Lower lobe of right lung (tissue), 2 donors: ENCODE results near the gene PRR15L. TPM values are rescaled to one million over a fixed set of nuclear protein-coding genes. Genes with fewer than 3 reads are reported as not detected.

Source experiments
- ATAC-seq, 2 donors: fragments of 200-7000 bp; cut with Tn5 transposase; one replicate each; pipeline ENCODE4 v1.9.1; 2020 to 2022; ENCODE audit warnings: mild to moderate bottlenecking in 2 of 2, moderate library complexity in 2 of 2
- DNase-seq: peaks from one replicate; pipeline ENCODE4 v3.0.0-alpha.2; 2020
- H3K27ac ChIP-seq: fragments of 200-600 bp; one replicate; pipeline ENCODE4 v1.8.0; 2022
- H3K27me3 ChIP-seq: fragments of 200-600 bp; one replicate; pipeline ENCODE4 v1.8.0; 2022; ENCODE audit warnings: low read depth
- H3K36me3 ChIP-seq: fragments of 200-600 bp; one replicate; pipeline ENCODE4 v1.8.0; 2022; ENCODE audit warnings: mild to moderate bottlenecking
- H3K4me1 ChIP-seq: fragments of 200-600 bp; one replicate; pipeline ENCODE4 v1.8.0; 2022
- H3K4me3 ChIP-seq: fragments of 200-600 bp; one replicate; pipeline ENCODE4 v1.8.0; 2022; ENCODE audit warnings: mild to moderate bottlenecking
- H3K9me3 ChIP-seq: fragments of 200-600 bp; one replicate; pipeline ENCODE4 v1.8.0; 2022
- intact Hi-C: fragments of 100-400 bp; cut with DNase I; formaldehyde crosslinking; loops from one replicate; pipeline ENCODE4 v1.11.0; 2022
- total RNA-seq: library from RNA; stranded (reverse); fragmentation: NEBNext Ultra II Directional; extraction: Animal tissue kit (Norgen Biotek cat#: 25700); gene quantifications from one replicate; pipeline ENCODE4 v1.2.1, GENCODE V29; 2021
- TF ChIP-seq, protein P1 (sequence below): fragments of 200-600 bp; IDR thresholded peaks from one replicate; pipeline ENCODE4 v1.8.0; 2022; ENCODE audit warnings: antibody characterized with exemption, mild to moderate bottlenecking
- donor health status: DM: no; HTN: yes; CAD: no; lungs with severe emphysema.

Gene PRR15L
- total RNA-seq, 1 donor from 2014 or later, result 48.1 TPM

DNA sequence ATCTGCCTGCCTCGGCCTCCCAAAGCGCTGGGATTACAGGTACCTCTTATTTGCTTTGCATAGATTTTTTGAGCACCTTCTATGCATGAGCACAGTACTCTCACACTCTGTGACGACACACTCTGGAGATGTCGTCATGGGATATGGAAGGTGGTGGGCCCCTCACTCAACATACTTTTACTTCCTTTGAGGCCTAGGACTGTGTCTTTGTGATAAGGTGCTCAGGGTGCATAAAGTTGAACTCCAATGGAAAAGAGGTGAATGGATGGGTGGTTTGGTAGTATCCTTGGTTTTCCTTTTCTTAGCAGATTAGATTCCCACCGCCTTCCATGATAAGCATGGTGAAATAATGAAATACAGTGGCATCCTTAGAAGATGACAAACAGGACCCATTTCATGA lies 7.2 kb upstream of the PRR15L start:
- Histone ChIP-seq H3K27ac (no peak overlapping the region), H3K36me3 (no peaks in the 10 kb centered on the region), H3K27me3 (no peaks in the 10 kb centered on the region), H3K4me1 (peaks cover 6% of the 10 kb centered on the region), H3K4me3 (no peak overlapping the region), H3K9me3 (no peaks in the 10 kb centered on the region)
- intact Hi-C loops, result no loop called here
- ATAC-seq (no peak), DNase-seq (no peak)
- TF ChIP-seq, protein P1, sequence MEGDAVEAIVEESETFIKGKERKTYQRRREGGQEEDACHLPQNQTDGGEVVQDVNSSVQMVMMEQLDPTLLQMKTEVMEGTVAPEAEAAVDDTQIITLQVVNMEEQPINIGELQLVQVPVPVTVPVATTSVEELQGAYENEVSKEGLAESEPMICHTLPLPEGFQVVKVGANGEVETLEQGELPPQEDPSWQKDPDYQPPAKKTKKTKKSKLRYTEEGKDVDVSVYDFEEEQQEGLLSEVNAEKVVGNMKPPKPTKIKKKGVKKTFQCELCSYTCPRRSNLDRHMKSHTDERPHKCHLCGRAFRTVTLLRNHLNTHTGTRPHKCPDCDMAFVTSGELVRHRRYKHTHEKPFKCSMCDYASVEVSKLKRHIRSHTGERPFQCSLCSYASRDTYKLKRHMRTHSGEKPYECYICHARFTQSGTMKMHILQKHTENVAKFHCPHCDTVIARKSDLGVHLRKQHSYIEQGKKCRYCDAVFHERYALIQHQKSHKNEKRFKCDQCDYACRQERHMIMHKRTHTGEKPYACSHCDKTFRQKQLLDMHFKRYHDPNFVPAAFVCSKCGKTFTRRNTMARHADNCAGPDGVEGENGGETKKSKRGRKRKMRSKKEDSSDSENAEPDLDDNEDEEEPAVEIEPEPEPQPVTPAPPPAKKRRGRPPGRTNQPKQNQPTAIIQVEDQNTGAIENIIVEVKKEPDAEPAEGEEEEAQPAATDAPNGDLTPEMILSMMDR, result no peak

DNA sequence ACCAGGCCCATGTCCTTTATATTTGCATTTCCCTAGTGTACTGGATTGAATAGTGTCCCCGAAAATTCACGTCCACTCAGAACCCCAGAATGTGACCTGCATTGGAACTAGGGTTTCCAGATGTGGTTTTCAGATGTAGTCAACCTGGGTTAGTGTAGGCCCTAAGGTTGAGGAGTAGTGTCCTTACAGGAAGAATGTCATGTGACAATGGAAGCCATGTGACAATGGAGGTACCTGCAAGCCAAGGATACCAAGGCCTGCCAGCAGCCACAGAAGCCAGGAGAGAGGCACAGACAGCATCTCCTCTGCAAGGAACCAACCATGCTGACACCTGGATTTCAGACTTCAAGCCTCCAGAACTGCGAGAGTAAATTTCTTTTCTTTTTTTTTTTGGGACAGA lies 5.2 kb upstream of the PRR15L start:
- TF ChIP-seq, protein P1, result no peak
- ATAC-seq (no peak), DNase-seq (no peak)
- Histone ChIP-seq H3K9me3 (no peaks in the 10 kb centered on the region), H3K4me3 (no peak overlapping the region), H3K27ac (no peak overlapping the region), H3K36me3 (no peaks in the 10 kb centered on the region), H3K4me1 (peaks cover 6% of the 10 kb centered on the region), H3K27me3 (no peaks in the 10 kb centered on the region)
- intact Hi-C loops, result no loop called here

- ATAC-seq, result no peak
- Histone ChIP-seq H3K4me1 (peaks cover 5% of the 10 kb centered on the region), H3K36me3 (no peaks in the 10 kb centered on the region), H3K27ac (no peak overlapping the region), H3K9me3 (no peaks in the 10 kb centered on the region), H3K4me3 (no peak overlapping the region), H3K27me3 (no peaks in the 10 kb centered on the region)
- TF ChIP-seq, protein P1, result no peak
- DNase-seq, result no peak
- intact Hi-C loops, result no loop called here
Observed at GRCh38 chr17:47961406-47961805, 3.7 kb upstream of the PRR15L start.

- H3K4me3 ChIP-seq, result no peak overlapping the region
- H3K9me3 ChIP-seq, result no peaks in the 10 kb centered on the region
- TF ChIP-seq, protein P1, result no peak
- H3K27me3 ChIP-seq, result no peaks in the 10 kb centered on the region
- ATAC-seq, result no peak
- no peaks in the 10 kb centered on the region for H3K4me1 ChIP-seq
- no peaks in the 10 kb centered on the region for H3K36me3 ChIP-seq
- no peak for DNase-seq
- H3K27ac ChIP-seq, result no peak overlapping the region
- intact Hi-C loops, result no loop called here
Observed at GRCh38 chr17:47959825-47960655, 2.4 kb upstream of the PRR15L start.

DNA sequence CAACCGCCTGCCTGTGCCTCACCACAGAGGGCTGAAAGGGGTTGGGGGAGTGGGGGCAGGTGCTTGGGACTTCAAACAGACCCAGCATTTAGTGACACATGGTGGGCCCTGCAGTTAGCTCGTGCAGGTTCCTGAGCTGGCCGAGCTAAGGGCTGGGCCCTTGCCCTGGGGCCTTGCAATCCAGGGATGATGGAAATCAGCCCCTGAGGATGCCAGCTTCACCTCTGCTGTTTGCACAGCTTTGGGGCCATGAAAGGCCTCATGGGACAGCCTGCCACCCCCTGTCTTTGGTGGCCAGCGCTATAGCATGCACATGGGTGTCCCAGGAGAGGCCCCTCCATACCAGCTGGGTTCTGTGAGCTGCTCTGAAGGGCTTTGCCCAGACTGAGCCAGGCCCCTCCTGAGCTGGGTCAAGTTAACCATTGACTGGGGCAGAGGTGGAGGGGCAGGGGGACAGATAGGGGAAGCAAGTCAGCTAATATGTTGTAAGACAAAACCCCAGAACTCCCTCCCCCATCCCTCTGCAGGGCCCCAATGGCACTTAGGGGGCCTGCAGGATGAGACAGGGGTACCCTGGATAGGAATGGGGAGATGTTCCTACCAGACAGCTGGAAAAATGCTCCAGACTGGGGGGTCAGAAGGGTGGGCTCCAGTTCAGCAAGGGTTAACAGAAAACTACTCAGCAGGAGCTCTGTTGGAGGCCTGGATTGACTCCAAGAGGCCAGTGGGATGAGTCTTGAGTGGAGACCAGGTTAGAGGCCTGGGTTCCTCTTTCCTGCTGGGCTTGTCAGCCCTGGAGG lies 692 bp downstream of the PRR15L start:
- peak; percentile 9 to 21 for ATAC-seq
- peak overlapping the region; percentile 85 for H3K27ac ChIP-seq
- H3K27me3 ChIP-seq, result no peaks in the 10 kb centered on the region
- no peak for DNase-seq
- TF ChIP-seq, protein P1, result no peak
- H3K4me1 ChIP-seq, result peaks cover 16% of the 10 kb centered on the region
- peaks cover 6% of the 10 kb centered on the region for H3K36me3 ChIP-seq
- no peaks in the 10 kb centered on the region for H3K9me3 ChIP-seq
- H3K4me3 ChIP-seq, result peak overlapping the region; percentile 61
- intact Hi-C loops, result no loop called here
